K562 (cell line): ENCODE measurements around the gene SST. TPM values are rescaled to one million over a fixed set of nuclear protein-coding genes. Genes with fewer than 3 reads are reported as not detected.

Experiments used
- CTCF ChIP-seq, 3 experiments: IDR thresholded peaks in 2 of 3; conservative IDR thresholded peaks in 1 of 3; 2 replicates each; pipeline ENCODE4 v1.5.1; 2011 to 2012; ENCODE audit warnings: low read length in 3 of 3, mild to moderate bottlenecking in 3 of 3, control low read depth in 2 of 3, improper control_type of control experiment in 1 of 3, inconsistent platforms in 1 of 3, low read depth in 1 of 3, mixed read lengths in 1 of 3, moderate library complexity in 1 of 3; ENCODE audit not compliant: insufficient read depth in 2 of 3
- ETV1 ChIP-seq: fragments of 450-650 bp; conservative IDR thresholded peaks from 2 replicates; pipeline ENCODE4 v1.6.1; 2016; ENCODE audit warnings: missing genetic modification characterization, control low read depth, low read depth, missing compliant biosample characterization
- JUN ChIP-seq, 2 experiments: sonication (generic) in 1 of 2; formaldehyde crosslinking in 1 of 2; IDR thresholded peaks; 2 replicates each; pipeline versions ENCODE4 v1.6.1 to v1.8.0; 2012 to 2022; ENCODE audit warnings: borderline replicate concordance in 2 of 2, mild to moderate bottlenecking in 2 of 2, improper control_type of control experiment in 1 of 2, low read depth in 1 of 2, low read length in 1 of 2, missing genetic modification reagents in 1 of 2
- POLR2G ChIP-seq: fragments of 200-400 bp; formaldehyde crosslinking; IDR thresholded peaks from 2 replicates; pipeline ENCODE4 v1.6.1; 2017; ENCODE audit warnings: low read depth, mild to moderate bottlenecking, antibody characterized with exemption, low read length, moderate library complexity
- RBM25 ChIP-seq: fragments of 200-400 bp; formaldehyde crosslinking; IDR thresholded peaks from 2 replicates; pipeline ENCODE4 v1.6.1; 2018; ENCODE audit warnings: low read length, low read depth, moderate library complexity; ENCODE audit not compliant: severe bottlenecking
- RNF2 ChIP-seq: sonication (generic); IDR thresholded peaks from 2 replicates; pipeline ENCODE4 v1.6.1; 2016
- SMC3 ChIP-seq: conservative IDR thresholded peaks from 2 replicates; pipeline ENCODE4 v1.6.1; 2011; ENCODE audit warnings: low read depth, low read length, improper control_type of control experiment; ENCODE audit not compliant: insufficient read depth
- STAG1 ChIP-seq: sonication (generic); formaldehyde crosslinking; IDR thresholded peaks from 2 replicates; pipeline ENCODE4 v1.5.0; 2020; ENCODE audit warnings: missing genetic modification reagents, borderline replicate concordance
- ZFP1 ChIP-seq: fragments of 450-650 bp; formaldehyde crosslinking; IDR thresholded peaks from 2 replicates; pipeline ENCODE4 v1.4.0; 2020; ENCODE audit warnings: mild to moderate bottlenecking, mixed read lengths
- ZNF134 ChIP-seq: fragments of 250-450 bp; sonication (Bioruptor Pico); conservative IDR thresholded peaks from 2 replicates; pipeline ENCODE4 v1.4.0; 2020
- ZNF24 ChIP-seq: fragments of 450-650 bp; IDR thresholded peaks from 2 replicates; pipeline ENCODE4 v1.6.1; 2016
- polyA plus RNA-seq, 8 experiments: library from polyadenylated mRNA; depleted of rRNA in 4 of 8; stranded (reverse) in 5 of 8; unstranded in 3 of 8; fragments of >200 nt; fragmentation: Nextera tagmentation in 2 of 8; fragmentation: Illumina TruSeq in 1 of 8; extraction: Ambion mirVana in 2 of 8; extraction: Trizol in 1 of 8; gene quantifications; 2 replicates each; pipeline versions ENCODE4 v1.2.1 to v1.2.3, GENCODE V29; 2011 to 2014; ENCODE audit warnings: inconsistent platforms in 1 of 8, missing spikeins in 1 of 8
- total RNA-seq, 7 experiments: library from RNA; depleted of rRNA in 6 of 7; stranded (reverse); fragments of >200 nt in 6 of 7; fragmentation: Illumina TruSeq in 2 of 7; extraction: Trizol in 2 of 7; gene quantifications; 2 replicates each; pipeline versions ENCODE4 v1.2.1 to v1.2.3, GENCODE V29; 2011 to 2021; ENCODE audit warnings: low replicate concordance in 1 of 7
- TF ChIP-seq, protein P1 (sequence below): fragments of 450-650 bp; formaldehyde crosslinking; IDR thresholded peaks from 2 replicates; pipeline ENCODE4 v1.4.0; 2020; ENCODE audit warnings: mild to moderate bottlenecking, moderate library complexity

SST gene
- total and polyA plus RNA-seq, 9 of the 15 experiments (the other 6 are each of a cell fraction or from before 2014, with no cell fraction given): not detected

- peak; percentile 68 to 81 (median 77) for TF ChIP-seq CTCF (IDR thresholded peaks at IDR 0.05 in 2 of 3, conservative IDR thresholded peaks at IDR 0.05 in 1 of 3; ENCODE audit: insufficient read depth in 2 of 3, low read depth in 1 of 3, low read length in 3 of 3)
- no peak for TF ChIP-seq ZFP1 (CRISPR knock-in tag)
- TF ChIP-seq RNF2: no peak
- TF ChIP-seq, protein P1, sequence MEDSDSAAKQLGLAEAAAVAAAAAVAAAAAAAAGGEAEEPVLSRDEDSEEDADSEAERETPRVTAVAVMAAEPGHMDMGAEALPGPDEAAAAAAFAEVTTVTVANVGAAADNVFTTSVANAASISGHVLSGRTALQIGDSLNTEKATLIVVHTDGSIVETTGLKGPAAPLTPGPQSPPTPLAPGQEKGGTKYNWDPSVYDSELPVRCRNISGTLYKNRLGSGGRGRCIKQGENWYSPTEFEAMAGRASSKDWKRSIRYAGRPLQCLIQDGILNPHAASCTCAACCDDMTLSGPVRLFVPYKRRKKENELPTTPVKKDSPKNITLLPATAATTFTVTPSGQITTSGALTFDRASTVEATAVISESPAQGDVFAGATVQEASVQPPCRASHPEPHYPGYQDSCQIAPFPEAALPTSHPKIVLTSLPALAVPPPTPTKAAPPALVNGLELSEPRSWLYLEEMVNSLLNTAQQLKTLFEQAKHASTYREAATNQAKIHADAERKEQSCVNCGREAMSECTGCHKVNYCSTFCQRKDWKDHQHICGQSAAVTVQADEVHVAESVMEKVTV: peak; percentile 91
- peak; percentile 59; the same call in 1 of the 2 replicates for TF ChIP-seq ETV1 (tag)
- peak; percentile 56; the same call in 1 of the 2 replicates for TF ChIP-seq STAG1 (CRISPR knock-in tag)
- no peak for TF ChIP-seq POLR2G
- TF ChIP-seq SMC3: peak; percentile 63; the same call in 1 of the 2 replicates
- peak; percentile 33; the same call in 1 of the 2 replicates for TF ChIP-seq ZNF134 (CRISPR knock-in tag)
- no peak for TF ChIP-seq RBM25
- no peak for TF ChIP-seq JUN (IDR thresholded peaks at IDR 0.05; ENCODE audit: borderline replicate concordance, low read depth, low read length)
- TF ChIP-seq JUN (CRISPR knock-in tag; IDR thresholded peaks at IDR 0.05; ENCODE audit: borderline replicate concordance): no peak
- TF ChIP-seq ZNF24: peak; percentile 57; the same call in 1 of the 2 replicates
These were observed 8.6 kb upstream of the SST start (continued) for GRCh38 chr3:187678726-187679268.
